NCI-H510A (cell line): ENCODE data around the gene TMEM54.

Source experiments
- DNase-seq: peaks from one replicate; lab custom pipeline; 2025; lab: John Stamatoyannopoulos, UW

Gene TMEM54

DNA sequence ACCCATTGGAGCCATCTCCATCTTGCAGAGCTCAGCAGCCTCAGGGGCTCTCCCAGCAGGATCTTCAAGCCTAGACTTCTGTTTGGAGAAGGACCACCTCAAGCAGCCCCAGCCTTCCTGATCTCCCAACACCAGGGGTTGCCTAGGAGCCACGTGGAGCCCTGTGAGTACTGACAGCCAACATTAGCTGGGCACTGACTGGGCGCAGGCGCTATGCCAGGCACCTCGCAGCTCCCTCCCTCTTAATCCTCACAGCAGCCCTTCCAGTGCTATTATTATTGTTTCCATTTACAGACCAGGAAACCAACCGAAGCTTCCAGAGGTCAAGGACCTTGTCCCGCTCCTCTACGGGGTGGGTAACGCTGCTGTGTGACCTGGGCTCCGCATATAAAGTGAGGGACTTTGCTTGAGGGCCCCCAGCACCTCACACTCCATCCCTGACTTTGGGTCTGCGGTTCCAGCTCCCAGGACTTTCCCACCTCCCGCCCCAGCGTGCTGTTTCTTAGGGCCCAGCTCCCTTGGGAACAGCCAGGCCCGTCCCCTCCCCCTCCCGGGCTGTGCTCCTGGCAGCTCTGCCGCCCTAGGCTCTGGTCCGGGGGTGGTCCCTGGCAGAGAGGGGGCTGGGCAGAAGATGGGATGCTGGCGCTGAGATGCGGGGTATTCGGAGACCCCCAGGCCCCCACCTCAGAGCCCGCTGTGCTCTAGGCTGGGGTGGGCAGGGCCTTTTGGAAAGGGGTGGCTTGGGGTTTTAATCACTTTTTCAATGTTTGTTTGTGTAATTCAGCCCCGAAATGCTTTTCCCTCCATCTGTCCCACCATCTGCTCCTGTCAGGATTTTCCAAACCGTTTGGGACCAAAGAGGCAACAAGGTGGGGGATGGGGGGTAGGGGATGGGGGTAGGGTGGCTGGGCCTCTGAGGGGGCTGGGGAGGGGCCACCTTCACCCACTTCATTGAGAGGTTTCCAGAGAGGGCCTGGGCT, 19.0 kb downstream of the TMEM54 start:
- no peak for DNase-seq

DNA sequence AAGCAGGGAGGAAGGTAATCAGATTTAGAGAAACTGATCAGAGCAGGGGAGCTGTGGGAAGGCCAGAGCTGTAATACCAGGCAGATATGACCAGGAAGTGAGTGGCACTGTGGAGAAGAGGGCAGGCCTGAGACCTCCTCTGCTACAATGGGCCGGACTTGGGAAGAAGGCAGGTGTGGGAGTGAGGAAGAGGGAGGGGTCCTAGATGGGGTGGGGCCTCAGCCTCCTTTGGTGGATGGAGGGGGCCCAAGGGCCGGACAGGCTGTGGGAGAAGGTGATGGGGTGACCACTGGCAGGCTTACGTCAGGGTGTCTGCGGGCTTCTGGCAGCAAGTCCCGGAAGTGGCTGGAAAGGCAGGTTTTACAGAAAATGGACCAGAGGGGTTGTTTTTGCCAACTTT, 19.9 kb downstream of the TMEM54 start:
- DNase-seq = no peak

DNA sequence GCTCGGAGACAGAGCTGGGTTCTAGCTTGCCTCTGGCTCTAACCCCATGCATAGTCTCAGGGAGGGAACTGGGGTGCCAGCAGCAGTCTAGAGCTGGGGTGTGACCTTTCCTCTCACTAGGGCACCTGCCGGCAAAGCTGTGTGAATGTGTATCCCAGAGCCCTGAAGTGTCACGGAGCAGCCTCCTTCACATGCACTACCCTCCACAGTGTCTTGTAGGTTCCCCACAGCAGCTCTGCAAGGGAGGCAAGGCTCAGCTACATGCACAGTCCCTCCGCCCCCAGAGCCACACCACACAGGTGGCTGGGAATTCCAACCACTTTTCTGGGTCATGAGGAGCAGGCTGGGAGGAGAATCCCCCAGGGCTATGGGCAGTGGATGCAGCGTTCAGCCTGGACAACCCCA, 22.6 kb downstream of the TMEM54 start:
- DNase-seq = no peak

DNA sequence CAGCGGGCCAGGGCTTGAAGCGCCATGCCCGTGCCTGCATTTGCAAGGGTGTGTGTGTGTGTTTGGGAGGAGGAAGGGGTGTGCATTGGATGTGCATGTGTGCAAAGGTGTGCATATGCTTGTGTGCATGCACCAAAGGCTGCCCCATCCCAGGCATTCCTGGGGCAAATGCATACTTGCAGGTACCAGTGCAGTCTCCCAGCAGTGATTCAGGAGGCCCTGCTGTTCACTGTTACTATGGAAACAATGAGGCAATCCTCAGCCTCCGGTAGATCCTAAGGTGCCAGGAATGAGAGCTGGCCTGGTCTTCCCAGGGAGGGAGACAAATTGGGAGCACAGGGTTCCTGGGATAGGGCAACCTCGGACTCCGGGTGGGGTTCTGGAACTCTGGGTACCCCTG, 23.0 kb downstream of the TMEM54 start:
- no peak for DNase-seq

DNA sequence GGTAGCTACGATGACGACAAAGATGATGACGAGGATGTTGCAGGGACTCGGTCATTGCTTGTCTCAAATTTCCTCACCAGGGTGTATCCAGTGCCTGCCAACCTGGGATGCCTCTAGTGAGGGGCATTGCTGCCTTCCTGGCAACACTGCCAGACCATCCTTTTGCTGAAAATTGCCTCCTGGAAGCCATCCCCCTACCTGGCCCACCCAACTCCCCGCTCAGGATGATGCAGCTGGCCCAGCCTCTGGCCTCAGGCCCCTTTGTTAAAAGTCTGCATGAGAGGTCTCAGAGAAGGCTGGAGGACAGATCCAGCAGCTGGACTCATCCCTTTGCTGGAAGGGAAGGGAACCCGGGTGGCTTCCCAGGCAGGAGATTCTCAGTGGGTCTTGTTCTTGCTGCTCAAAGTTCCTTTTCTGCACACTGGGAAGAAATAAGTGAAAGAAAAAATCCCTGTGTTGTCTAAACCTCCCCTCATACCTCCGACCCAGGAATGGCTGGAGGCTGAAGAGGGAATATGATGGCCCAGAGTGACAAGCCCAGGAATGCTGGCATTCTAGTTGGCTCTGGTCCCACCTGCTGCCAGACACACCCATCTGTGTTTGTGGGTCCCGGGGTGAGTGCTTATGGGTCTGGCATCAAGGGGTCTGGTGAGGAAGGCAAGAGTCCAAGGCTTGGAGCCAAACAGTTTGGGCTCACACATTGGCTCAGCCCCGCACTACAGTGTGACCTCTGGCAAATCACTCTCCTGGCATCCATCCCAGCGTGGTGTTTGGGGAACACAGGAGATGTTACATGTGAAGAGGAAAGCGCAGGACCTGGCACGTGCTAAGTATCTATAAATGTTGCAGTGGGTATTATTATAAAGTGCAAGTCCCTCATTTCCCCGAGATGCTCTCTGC, 23.7 kb downstream of the TMEM54 start:
- no peak for DNase-seq

DNA sequence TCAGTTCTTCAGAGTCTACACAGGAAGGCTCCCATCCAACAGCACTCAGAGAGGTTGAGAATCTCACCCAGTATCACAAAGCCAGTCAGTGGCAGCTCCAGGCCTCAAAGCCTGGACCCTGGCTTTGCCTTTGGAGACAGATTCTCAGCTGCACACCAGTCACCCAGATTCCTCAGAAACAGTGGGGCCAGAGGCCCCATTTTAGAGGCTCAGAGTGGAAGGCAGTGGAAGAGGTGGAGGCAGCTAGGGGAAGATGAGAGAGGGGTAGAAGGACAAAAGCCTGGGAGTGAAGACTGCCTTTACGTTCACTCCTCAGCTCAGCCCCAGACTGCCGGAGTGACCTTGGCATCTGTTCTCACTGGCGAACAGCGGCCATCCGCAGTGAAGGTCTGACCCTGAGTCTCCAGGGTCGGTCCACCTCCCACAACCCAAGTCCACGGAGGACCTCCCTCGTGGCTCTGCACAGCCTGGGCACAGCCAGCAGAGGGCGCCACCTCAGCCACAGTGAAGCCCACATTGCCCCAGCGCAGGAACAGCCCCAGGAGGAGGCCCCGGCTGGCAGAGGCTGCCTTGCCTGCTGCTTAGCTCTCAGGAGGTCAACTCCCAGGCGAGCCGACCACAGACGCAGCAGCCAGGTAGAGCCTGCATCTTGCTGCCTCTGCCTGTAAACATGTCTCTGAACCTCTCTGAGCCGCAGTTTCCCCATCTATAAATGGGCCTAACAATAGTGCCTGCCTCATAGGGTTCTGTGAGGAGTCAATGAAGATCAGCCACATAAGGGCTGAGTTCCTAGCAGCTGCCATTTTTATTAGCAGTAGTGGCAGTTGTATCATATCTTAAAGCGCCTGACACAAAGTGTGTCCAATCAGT, 24.6 kb downstream of the TMEM54 start:
- no peak for DNase-seq

GRCh38 chr1:32874860-32875752, 26.1 kb downstream of the TMEM54 start:
- no peak for DNase-seq

- DNase-seq = no peak
These were observed 27.7 kb downstream of the TMEM54 start for GRCh38 chr1:32873484-32873883.

- DNase-seq = no peak
These were observed 29.1 kb downstream of the TMEM54 start for GRCh38 chr1:32872192-32872460.

- DNase-seq = no peak
These were observed 29.6 kb downstream of the TMEM54 start for GRCh38 chr1:32871364-32872191.

- no peak for DNase-seq
These were observed 30.4 kb downstream of the TMEM54 start, which contains the start of gene FNDC5 for GRCh38 chr1:32870615-32871363. Gene FNDC5, minus strand, starts transcription at chr1:32870912.

GRCh38 chr1:32869923-32870614, 31.1 kb downstream of the TMEM54 start:
- no peak for DNase-seq

- DNase-seq = no peak
These were observed 32.3 kb downstream of the TMEM54 start for GRCh38 chr1:32868806-32869455.

- no peak for DNase-seq
These were observed 33.1 kb downstream of the TMEM54 start for GRCh38 chr1:32868085-32868484.

GRCh38 chr1:32867671-32868070, 33.5 kb downstream of the TMEM54 start:
- DNase-seq = no peak

GRCh38 chr1:32867151-32867550, 34.0 kb downstream of the TMEM54 start:
- DNase-seq = no peak

DNA sequence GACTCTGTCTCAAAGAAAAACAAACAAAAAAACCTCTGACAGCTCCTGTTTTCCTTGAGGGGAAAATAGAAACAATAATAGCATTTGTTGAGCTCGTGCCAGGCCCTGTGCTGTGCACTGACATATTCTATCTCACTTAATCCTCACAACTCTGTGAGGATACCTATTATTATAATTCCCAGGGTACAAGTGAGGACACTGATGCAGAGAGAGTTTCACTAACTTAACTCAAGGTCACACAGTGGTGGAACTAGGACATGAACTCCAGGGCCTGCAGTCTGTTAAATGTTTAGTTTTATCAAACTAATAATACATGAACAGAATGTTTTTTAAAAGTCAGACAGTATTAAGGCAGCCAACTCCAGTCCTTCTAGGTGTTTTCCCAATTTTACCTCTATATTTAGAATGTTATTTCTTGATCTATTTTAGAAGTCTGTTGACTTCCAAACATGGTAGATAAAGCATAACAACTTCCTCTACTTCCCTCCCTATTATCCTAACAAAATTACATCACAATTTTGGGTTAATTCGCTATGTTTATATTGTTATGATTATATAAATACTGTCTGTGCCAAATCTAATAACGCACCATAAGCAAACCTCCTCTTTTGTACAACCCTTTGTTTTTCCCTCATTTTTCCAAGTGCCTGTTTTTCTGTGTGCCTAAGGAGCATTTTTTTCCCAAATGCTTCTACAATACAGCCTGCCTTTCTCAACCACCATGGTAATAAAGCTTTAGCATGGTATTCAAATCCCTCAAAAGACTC, 35.4 kb downstream of the TMEM54 start:
- DNase-seq = no peak
